ENCODE results near the gene NBPF11. TPM values are rescaled to one million over a fixed set of nuclear protein-coding genes. Genes with fewer than 3 reads are reported as not detected.
"Not testable (repeated sequence)": the region's sequence is repeated elsewhere in the genome, so short reads cannot be mapped to it uniquely, and the experiment has no call there.

The NBPF11 gene
- total RNA-seq, 2 experiments from 2014 or later: 9.9 to 10.8 TPM

GRCh38 chr1:148143223-148143622 is 8.9 kb downstream of the NBPF11 start:
- POLR2A ChIA-PET, H3K4me3 Mint-ChIP-seq, DNase-seq: not testable (repeated sequence)

DNA sequence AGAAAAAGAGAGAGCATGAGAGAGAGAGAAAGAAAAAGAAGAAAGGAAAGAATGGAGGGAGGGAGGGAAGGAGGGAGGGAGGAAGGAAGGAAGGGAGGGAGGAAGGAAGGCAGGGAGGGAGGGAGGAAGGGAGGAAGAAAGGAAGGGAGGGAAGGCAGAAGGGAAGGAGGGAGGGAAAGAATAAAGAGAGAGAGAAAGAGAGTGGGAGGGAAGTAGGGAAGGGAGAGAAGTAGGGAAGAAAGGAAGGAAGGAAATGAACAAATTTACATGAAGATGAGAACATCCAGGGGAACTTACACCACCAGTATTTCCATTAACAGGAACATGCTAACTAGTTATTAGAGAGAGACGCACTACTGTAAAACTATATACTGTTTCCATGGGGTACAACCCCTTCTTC is 10.1 kb downstream of the NBPF11 start:
- H3K4me1 Mint-ChIP-seq; H3K4me3 Mint-ChIP-seq; POLR2A ChIA-PET; CTCF ChIA-PET; H3K27me3 Mint-ChIP-seq; H3K27ac Mint-ChIP-seq; H3K9me3 Mint-ChIP-seq; H3K36me3 Mint-ChIP-seq (ENCODE audit: low read depth); DNase-seq: not testable (repeated sequence)

More at GRCh38 chr1:148143223-148143622, 8.9 kb downstream of the NBPF11 start:
- H3K36me3 Mint-ChIP-seq (ENCODE audit: low read depth); H3K4me1 Mint-ChIP-seq; H3K9me3 Mint-ChIP-seq; CTCF ChIA-PET; H3K27ac Mint-ChIP-seq; H3K27me3 Mint-ChIP-seq: not testable (repeated sequence)

DNA sequence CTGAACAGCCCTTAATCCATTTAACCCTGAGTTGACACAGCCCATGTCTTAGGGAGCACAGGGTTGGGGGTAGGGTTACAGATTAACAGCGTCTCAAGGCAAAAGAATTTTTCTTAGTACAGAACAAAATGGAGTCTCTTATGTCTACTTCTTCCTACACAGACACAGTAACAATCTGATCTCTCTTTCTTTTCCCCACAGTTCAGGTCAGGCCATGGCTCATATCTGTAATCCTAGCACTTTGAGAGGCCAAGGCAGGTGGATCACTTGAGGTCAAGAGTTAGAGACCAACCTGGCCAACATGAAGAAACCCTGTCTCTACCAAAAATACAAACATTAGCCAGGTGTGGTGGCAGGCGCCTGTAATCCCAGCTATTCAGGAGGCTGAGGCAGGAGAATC is 13.5 kb downstream of the NBPF11 start:
- H3K27ac Mint-ChIP-seq; DNase-seq; H3K36me3 Mint-ChIP-seq (ENCODE audit: low read depth); H3K4me3 Mint-ChIP-seq; POLR2A ChIA-PET; H3K27me3 Mint-ChIP-seq; H3K4me1 Mint-ChIP-seq; H3K9me3 Mint-ChIP-seq; CTCF ChIA-PET: not testable (repeated sequence)

GRCh38 chr1:148122341-148122740 is 29.7 kb downstream of the NBPF11 start:
- H3K27ac Mint-ChIP-seq; H3K4me3 Mint-ChIP-seq; H3K9me3 Mint-ChIP-seq; POLR2A ChIA-PET; DNase-seq; H3K36me3 Mint-ChIP-seq (ENCODE audit: low read depth); H3K27me3 Mint-ChIP-seq; CTCF ChIA-PET; H3K4me1 Mint-ChIP-seq: not testable (repeated sequence)

- H3K4me1 Mint-ChIP-seq; H3K36me3 Mint-ChIP-seq (ENCODE audit: low read depth); POLR2A ChIA-PET; H3K4me3 Mint-ChIP-seq; H3K27me3 Mint-ChIP-seq; H3K9me3 Mint-ChIP-seq; DNase-seq; CTCF ChIA-PET; H3K27ac Mint-ChIP-seq: not testable (repeated sequence)
Measured at GRCh38 chr1:148120395-148120794, 31.7 kb downstream of the NBPF11 start.

GRCh38 chr1:148095732-148096131 is 56.3 kb downstream of the NBPF11 start:
- CTCF ChIA-PET; H3K4me1 Mint-ChIP-seq; POLR2A ChIA-PET; H3K36me3 Mint-ChIP-seq (ENCODE audit: low read depth); H3K4me3 Mint-ChIP-seq; DNase-seq; H3K27ac Mint-ChIP-seq; H3K9me3 Mint-ChIP-seq: not testable (repeated sequence)
- peaks cover 20% of the 10 kb centered on the region for H3K27me3 Mint-ChIP-seq

GRCh38 chr1:148086196-148086595 is 65.9 kb downstream of the NBPF11 start:
- H3K9me3 Mint-ChIP-seq; H3K4me1 Mint-ChIP-seq; H3K27me3 Mint-ChIP-seq; POLR2A ChIA-PET; DNase-seq; H3K36me3 Mint-ChIP-seq (ENCODE audit: low read depth); H3K4me3 Mint-ChIP-seq; CTCF ChIA-PET; H3K27ac Mint-ChIP-seq: not testable (repeated sequence)

GRCh38 chr1:148081205-148081604 is 70.9 kb downstream of the NBPF11 start:
- H3K27ac Mint-ChIP-seq; H3K4me3 Mint-ChIP-seq; DNase-seq; H3K4me1 Mint-ChIP-seq; H3K36me3 Mint-ChIP-seq (ENCODE audit: low read depth); POLR2A ChIA-PET; H3K9me3 Mint-ChIP-seq; CTCF ChIA-PET; H3K27me3 Mint-ChIP-seq: not testable (repeated sequence)

DNA sequence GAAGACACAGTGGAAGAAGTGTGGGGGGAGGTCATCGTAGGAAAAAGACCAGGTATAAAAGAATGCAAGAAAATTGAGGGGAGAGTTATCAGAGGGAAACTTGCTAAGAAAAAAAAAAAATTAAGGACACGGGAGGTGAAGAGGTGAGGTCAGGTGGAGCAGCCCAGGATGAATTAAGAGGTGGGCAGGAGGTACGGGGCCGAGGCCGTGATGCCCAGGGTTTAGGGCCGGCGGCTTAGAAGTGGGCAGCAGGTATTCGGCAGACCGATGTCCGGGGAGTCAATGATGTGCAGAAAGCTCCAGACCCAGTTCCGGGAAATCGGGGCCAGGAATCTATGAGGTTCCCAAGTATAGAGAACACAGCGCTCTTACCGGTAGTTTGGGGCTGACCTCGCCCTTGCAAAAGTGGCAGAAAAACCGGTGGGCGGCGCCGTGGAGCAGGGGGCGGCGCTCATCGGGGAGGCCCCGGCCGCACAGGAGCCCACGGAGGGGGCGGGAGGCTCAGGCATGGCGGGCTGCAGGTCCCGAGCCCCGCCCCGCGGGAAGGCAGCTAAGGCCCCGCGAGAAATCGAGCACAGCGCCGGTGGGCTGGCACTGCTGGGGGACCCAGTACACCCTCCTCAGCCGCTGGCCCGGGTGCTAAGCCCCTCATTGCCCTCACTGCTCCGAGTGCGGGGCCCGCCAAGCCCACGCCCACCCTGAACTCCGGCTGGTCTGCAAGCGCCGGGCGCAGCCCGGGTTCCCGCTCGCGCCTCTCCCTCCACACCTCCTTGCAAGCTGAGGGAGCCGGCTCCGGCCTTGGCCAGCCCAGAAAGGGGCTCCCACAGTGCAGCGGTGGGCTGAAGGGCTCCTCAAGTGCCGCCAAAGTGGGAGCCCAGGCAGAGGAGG is 73.2 kb downstream of the NBPF11 start:
- H3K4me1 Mint-ChIP-seq; DNase-seq; H3K27ac Mint-ChIP-seq; POLR2A ChIA-PET; H3K27me3 Mint-ChIP-seq; H3K4me3 Mint-ChIP-seq; H3K9me3 Mint-ChIP-seq; H3K36me3 Mint-ChIP-seq (ENCODE audit: low read depth); CTCF ChIA-PET: not testable (repeated sequence)

DNA sequence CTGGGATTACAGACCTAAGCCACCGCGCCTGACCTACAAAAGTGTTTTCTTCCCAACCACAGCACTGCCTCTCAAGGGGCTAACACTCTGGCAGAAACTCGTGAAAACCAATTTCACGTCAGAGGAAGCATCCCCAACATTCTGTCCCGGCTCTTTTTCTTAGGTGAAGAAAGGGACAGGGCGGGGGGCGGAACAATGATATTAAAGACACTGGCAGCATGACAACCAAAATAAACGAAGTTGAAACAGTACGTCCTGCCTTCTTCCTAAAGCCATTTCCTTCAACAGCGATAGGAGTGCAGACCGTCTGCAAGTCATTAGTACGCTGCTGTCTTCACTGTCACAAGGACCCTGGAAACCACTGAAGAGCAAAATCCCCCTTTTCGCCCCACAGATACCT is 74.0 kb downstream of the NBPF11 start:
- H3K4me3 Mint-ChIP-seq; CTCF ChIA-PET; POLR2A ChIA-PET; H3K27ac Mint-ChIP-seq; H3K4me1 Mint-ChIP-seq; H3K9me3 Mint-ChIP-seq; H3K27me3 Mint-ChIP-seq; H3K36me3 Mint-ChIP-seq (ENCODE audit: low read depth); DNase-seq: not testable (repeated sequence)

GRCh38 chr1:148077458-148077857 is 74.6 kb downstream of the NBPF11 start:
- H3K4me1 Mint-ChIP-seq; H3K36me3 Mint-ChIP-seq (ENCODE audit: low read depth); H3K4me3 Mint-ChIP-seq; CTCF ChIA-PET; DNase-seq; H3K27ac Mint-ChIP-seq; H3K27me3 Mint-ChIP-seq; POLR2A ChIA-PET; H3K9me3 Mint-ChIP-seq: not testable (repeated sequence)

DNA sequence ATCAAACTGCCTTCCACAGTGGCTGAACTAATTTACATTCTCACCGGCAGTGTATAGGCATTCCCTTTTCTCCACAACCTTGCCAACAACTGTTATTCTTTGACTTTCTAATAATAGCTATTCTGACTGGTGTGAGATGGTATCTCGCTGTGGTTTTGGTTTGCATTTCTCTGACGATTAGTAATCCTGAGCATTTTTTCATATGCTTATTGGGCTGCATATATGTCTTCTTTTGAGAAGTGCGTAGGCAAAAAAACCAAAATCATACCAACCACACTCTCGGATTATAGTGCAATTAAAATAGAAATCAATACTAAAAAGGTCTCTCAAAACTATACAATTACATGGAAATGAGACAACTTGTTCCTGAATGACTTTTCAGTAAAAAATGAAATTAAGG is 78.7 kb downstream of the NBPF11 start:
- H3K4me1 Mint-ChIP-seq: not testable (repeated sequence)

GRCh38 chr1:148068606-148069005 is 83.5 kb downstream of the NBPF11 start:
- H3K27me3 Mint-ChIP-seq; H3K36me3 Mint-ChIP-seq (ENCODE audit: low read depth); H3K4me3 Mint-ChIP-seq; CTCF ChIA-PET; H3K9me3 Mint-ChIP-seq; DNase-seq; H3K4me1 Mint-ChIP-seq; POLR2A ChIA-PET; H3K27ac Mint-ChIP-seq: not testable (repeated sequence)

More for the DNA sequence above, 78.7 kb downstream of the NBPF11 start:
- DNase-seq; H3K4me3 Mint-ChIP-seq; H3K9me3 Mint-ChIP-seq; H3K36me3 Mint-ChIP-seq (ENCODE audit: low read depth); POLR2A ChIA-PET; H3K27me3 Mint-ChIP-seq; H3K27ac Mint-ChIP-seq; CTCF ChIA-PET: not testable (repeated sequence)

GRCh38 chr1:148068201-148068600 is 83.9 kb downstream of the NBPF11 start:
- POLR2A ChIA-PET, H3K27ac Mint-ChIP-seq, DNase-seq: not testable (repeated sequence)

More at GRCh38 chr1:148068201-148068600, 83.9 kb downstream of the NBPF11 start:
- H3K36me3 Mint-ChIP-seq (ENCODE audit: low read depth); CTCF ChIA-PET; H3K4me3 Mint-ChIP-seq; H3K9me3 Mint-ChIP-seq; H3K4me1 Mint-ChIP-seq; H3K27me3 Mint-ChIP-seq: not testable (repeated sequence)
